ENCODE measurements around the gene KCNQ4.

Gene KCNQ4

GRCh38 chr1:40886318-40887011 lies 102.9 kb downstream of the KCNQ4 start:
- TF ChIP-seq, protein P1, sequence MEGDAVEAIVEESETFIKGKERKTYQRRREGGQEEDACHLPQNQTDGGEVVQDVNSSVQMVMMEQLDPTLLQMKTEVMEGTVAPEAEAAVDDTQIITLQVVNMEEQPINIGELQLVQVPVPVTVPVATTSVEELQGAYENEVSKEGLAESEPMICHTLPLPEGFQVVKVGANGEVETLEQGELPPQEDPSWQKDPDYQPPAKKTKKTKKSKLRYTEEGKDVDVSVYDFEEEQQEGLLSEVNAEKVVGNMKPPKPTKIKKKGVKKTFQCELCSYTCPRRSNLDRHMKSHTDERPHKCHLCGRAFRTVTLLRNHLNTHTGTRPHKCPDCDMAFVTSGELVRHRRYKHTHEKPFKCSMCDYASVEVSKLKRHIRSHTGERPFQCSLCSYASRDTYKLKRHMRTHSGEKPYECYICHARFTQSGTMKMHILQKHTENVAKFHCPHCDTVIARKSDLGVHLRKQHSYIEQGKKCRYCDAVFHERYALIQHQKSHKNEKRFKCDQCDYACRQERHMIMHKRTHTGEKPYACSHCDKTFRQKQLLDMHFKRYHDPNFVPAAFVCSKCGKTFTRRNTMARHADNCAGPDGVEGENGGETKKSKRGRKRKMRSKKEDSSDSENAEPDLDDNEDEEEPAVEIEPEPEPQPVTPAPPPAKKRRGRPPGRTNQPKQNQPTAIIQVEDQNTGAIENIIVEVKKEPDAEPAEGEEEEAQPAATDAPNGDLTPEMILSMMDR (IDR thresholded peaks at IDR 0.05; ENCODE audit: low read depth, low read length) = no peak
- H3K27me3 ChIP-seq = no peaks in the 10 kb centered on the region
- H3K9me3 ChIP-seq = no peaks in the 10 kb centered on the region
- no peaks in the 10 kb centered on the region for H3K36me3 ChIP-seq
- no peaks in the 10 kb centered on the region for H3K4me1 ChIP-seq
- no peak overlapping the region for H3K4me3 ChIP-seq (ENCODE audit: low read depth, low read length)
- DNase-seq = no peak

GRCh38 chr1:40887012-40887378 lies 103.4 kb downstream of the KCNQ4 start:
- H3K4me3 ChIP-seq (ENCODE audit: low read depth, low read length) = no peak overlapping the region
- TF ChIP-seq, protein P1 (IDR thresholded peaks at IDR 0.05; ENCODE audit: low read depth, low read length) = no peak
- H3K4me1 ChIP-seq = no peaks in the 10 kb centered on the region
- H3K27me3 ChIP-seq = no peaks in the 10 kb centered on the region
- DNase-seq = no peak
- no peaks in the 10 kb centered on the region for H3K9me3 ChIP-seq
- no peaks in the 10 kb centered on the region for H3K36me3 ChIP-seq

DNA sequence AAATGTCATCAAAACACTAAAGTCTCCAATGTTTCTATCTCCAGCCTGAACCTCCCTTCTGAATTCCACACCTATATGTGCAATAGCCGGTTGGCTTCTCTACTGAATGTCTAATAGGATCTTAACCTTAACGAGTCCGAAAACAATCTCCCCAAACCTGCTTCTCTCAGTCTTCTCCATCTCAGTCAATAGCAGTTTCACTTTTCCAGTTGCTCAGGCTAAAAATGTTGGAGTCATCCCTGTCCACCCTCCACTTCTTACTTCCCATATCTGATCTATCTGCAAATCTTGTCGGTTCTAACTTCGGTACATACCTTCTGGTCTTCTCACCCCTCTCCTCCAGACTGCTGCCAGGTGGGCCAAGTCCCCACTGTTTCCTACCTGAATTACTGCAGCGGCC lies 104.1 kb downstream of the KCNQ4 start:
- Histone ChIP-seq H3K9me3 (no peaks in the 10 kb centered on the region), H3K36me3 (no peaks in the 10 kb centered on the region), H3K27me3 (no peaks in the 10 kb centered on the region), H3K4me3 (ENCODE audit: low read depth, low read length) (no peak overlapping the region), H3K4me1 (no peaks in the 10 kb centered on the region)
- DNase-seq = no peak
- TF ChIP-seq, protein P1 (IDR thresholded peaks at IDR 0.05; ENCODE audit: low read depth, low read length) = no peak
